ENCODE measurements around the gene ROR2.

DNA sequence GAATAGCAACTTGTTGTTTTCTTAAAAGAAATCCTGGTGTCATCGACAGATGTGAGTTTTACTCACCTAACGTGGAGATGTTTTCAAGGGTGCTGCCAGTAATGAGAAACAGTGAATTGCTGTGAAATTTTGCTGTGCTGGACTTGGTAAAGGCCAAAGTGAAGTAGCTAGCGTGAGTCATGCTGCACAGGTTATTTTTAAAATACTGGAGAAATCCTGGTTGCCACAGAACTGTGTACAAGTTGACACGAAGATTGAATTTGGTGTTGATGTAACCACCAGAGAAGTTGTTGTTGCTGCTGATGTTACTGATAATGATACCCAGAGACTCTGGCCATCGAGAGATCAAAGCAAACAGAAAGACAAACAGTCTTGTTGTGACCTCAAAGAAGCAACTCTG is 338.4 kb downstream of the ROR2 start:
- TF ChIP-seq SIN3A (IDR thresholded peaks at IDR 0.05; ENCODE audit: borderline replicate concordance, insufficient read depth, low read length) (no peak), POLR2AphosphoS5 (IDR thresholded peaks at IDR 0.05; ENCODE audit: low read depth, low read length) (no peak), REST (IDR thresholded peaks at IDR 0.05; ENCODE audit: insufficient read depth in 1 of 2, low read depth in 2 of 2, low read length in 2 of 2) (no peak)
